A172 (cell line): Measurements from ENCODE around the gene PCAT7. TPM values are rescaled to one million over a fixed set of nuclear protein-coding genes. Genes with fewer than 3 reads are reported as not detected.

ENCODE experiments used
- DNase-seq: peaks from one replicate; pipeline ENCODE4 v3.0.0-alpha.2; 2015; ENCODE audit warnings: low spot score
- total RNA-seq: library from RNA; depleted of rRNA; stranded (reverse); fragments of >200 nt; shearing (Covaris generic); gene quantifications from 2 replicates; pipeline ENCODE4 v1.2.3, GENCODE V29; 2014; rRNA removed

Gene PCAT7
- total RNA-seq, 1 experiment from 2014 or later, result 2.2 TPM

DNA sequence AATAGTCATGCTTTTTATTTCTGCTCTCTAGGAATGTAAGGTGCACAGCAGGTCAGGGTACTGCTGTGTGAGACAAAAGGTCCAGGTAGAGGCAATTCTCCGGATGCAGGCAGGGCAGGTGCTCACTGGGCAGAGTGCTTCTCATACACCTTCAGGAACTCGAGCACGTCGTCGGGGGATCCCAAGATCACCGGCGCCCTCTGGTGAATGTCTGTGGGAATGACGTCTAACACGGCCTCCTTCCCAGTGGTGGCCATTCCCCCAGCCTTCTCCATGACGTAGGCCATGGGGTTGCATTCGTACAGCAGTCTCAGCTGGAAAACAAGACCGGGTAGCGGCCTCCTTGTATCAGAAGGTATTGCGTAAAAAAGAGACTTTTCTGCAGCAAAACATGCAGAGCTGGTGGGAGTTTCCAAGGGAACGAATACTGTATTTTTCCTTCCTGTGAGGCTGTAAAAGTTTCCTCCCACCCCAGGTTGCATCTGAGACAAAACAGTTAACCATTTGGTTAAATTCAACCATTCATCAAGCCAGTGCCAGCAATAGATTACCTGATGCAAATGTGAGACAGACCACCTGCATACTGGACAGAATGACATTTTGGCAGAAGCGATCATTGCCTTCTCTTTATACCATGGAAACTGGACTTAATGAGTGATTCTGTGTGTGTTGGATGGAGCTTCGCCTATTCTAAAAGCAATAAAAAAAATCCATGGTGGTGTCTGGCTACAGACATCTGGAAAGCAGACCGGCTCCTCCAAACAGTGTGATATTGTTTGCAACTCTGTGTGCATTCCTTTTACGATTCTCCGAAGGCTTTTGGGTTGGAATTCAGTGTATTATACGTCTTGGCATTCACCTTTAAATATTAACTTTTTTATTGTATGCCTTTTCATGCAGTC, 48.6 kb downstream of the PCAT7 start:
- DNase-seq, result peak; percentile 82

DNA sequence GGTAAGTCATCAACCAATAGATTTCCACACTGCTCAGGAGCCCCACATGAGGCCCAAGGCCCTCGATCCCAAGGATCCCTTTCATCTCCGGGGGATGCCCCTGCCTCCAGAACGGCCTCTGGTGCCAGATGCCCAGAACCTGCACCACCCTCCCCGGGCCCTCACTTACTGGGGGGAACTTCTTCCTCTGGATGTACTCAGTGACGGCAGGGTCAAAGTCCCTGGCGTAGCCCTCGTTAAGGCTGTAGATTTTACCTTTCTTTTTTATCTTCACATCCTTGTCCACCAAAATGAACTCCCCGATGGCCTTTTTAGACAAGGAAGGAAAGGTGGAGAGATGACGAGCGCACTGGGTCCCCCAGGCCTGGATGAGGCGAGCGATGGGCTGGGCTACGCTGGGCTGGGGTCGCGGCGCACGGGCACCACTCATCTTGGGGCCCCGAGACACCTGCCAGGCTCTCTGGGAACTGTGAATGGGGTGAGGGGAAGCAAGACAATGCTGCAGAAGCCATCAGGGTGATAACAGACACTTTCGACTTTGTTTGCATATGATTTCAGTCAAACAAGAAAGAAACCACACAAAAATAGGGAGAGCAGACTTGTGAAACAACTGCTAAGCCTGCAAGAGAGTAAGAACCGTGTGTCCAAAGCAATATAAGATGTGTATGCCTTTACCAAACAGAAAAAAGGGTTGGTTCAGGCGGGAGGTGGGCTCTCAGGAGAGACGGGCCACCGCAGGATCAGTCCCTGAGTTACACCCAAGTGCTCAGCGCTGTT, 52.0 kb downstream of the PCAT7 start:
- no peak for DNase-seq

DNA sequence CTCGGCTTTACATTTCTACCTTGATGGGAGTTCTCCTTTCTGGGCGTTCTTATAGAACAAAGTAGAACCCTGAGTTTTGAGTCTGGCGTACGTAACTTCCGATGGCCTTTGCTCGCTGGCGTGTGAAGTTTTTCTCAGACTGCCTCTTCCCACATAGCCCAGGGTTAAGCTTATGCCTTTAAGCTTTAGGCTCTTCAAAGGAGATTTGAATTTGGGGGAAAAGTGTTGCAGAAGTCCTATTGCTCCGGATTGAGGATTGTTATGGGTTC, 52.5 kb downstream of the PCAT7 start:
- no peak for DNase-seq

DNA sequence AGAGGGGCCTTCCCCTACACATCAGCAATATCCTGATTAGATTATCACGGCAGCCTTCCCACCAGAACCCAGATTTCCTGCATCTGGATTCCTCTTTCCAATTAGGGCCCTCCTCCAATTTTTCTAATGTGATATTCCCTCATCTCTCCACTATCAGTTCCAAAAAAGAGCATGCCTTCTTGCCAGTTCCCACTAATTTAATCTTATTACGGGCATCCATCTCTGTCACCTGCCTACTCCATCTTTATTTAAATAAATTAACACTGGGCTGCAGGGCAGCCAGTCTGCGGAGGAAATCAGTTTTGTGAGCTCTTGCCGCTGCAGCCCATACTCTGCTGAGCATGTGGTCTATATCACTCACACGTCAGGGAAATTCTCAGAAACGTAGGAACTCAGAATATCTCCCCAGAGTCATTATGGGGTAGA, 55.3 kb downstream of the PCAT7 start:
- no peak for DNase-seq

DNA sequence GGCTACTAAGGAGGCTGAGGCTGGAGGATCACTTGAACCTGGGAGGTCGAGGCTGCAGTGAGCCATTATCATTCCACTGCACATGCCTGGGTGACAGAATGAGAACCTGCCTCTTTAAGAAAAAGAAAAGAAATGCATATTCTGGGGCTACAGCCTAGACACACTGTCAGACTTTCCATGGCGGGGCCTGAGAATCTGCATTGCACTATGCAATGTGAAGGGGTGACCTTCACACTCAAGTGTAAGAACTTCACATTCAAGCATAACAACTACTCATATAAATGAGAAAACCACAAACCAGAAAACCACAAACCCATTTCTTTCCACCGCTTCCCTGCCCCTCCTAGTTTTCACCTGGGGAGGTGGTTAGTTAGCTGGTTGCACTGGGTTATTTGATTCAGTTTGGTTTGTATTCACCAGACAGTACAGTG, 56.8 kb downstream of the PCAT7 start:
- DNase-seq, result peak; percentile 23

DNA sequence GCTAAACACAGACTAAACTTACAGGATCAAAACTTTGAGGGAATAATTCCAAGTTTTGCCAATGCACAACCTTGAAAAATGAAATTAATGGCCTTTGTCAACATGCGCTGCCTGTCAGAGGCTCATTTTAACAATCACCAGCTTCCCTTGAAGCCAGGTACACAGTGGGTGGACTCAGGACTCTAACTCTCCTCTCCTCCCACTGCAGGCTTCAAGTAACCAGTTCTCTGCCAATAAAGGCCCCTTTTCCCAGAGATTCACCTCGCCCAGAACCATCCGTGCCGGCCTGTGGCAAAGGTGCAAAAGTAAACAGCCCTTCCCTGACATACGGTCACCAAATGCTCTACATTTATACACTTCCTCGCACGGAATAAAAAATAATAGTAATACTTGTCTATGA, 57.2 kb downstream of the PCAT7 start:
- no peak for DNase-seq

DNA sequence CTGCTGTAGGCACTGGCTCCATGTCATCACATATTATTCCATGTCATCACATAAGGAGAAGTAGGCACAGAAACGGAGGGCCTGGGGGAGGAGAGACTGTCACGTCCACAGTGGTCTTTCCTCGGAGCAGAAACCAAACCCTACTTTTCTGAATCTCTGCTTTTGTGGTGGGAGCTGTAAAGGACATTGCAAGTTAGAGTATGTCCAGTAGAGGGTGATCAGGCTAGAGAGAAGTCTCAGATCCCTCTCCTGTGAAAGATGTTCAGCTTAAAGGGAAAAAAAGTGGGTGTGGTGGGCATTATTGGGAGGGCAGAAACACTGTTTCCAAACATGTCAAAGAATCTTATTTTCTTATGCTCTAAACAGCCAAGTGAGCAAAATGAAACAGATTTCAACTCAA, 58.1 kb downstream of the PCAT7 start:
- peak; percentile 23 for DNase-seq

DNA sequence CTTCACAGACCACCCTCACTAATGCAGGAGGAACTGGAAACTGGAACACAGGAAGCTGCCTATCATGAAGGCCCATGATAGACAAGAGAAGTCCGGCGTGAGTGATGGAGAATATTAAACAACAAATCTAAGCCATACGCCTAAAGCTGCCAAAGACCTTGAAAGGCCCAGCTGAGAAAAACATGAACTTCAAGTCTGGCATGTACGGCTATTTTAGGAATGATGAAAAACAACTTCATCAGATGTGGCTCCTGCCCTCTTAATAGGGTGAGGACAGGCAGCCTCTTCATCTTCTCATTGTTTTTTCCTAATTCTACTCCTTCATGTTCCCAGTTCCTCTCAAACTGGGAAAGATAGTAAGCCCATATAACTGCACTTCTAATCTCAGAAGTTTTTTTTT, 64.1 kb downstream of the PCAT7 start:
- DNase-seq, result no peak

Other genes starting within 250 kb of the PCAT7 start
- gene NUTM2F, start 226.4 kb upstream of the PCAT7 start, total RNA-seq, result not detected in 2 replicates
- gene FBP2, start 38.7 kb downstream of the PCAT7 start, total RNA-seq, result not detected in 2 replicates
- gene FBP1, start 84.4 kb downstream of the PCAT7 start, total RNA-seq, result 0.12 TPM in 1 of 2 replicates, not detected in the other
- gene AOPEP, start 171.6 kb downstream of the PCAT7 start, total RNA-seq, result 31.0 and 41.0 TPM in 2 replicates